Endothelial cell of umbilical vein (primary cell): ENCODE measurements around the gene GSX2. TPM values are rescaled to one million over a fixed set of nuclear protein-coding genes. Genes with fewer than 3 reads are reported as not detected.

ENCODE experiments used
- BruUV-seq: library from RNA; stranded (reverse); fragments of 400-500 nt; replicated peaks from 2 replicates; lab custom pipeline; 2021; lab: Mats Ljungman, UMichigan
- CTCF ChIA-PET: fragments of 300-600, 350-600 bp; sonication (Branson Sonifier 250); formaldehyde crosslinking; loops from one replicate; lab custom pipeline; 2021; ENCODE audit warnings: antibody characterized with exemption, inconsistent platforms; lab: Charles Lee
- POLR2A ChIA-PET: fragments of 300-600, 350-600 bp; sonication (Branson Sonifier 250); formaldehyde crosslinking; loops from one replicate; lab custom pipeline; 2021; ENCODE audit warnings: antibody characterized with exemption, inconsistent platforms; lab: Charles Lee
- DNase-seq: peaks from one replicate; pipeline ENCODE4 v3.0.0-alpha.2; 2011; ENCODE audit warnings: low read depth, low spot score
- FAIRE-seq: peaks from 2 replicates; lab custom pipeline; 2011; peaks lifted over from hg19 to GRCh38; lab: Jason Lieb, UNC
- H2AFZ ChIP-seq: 2 replicates; pipeline ENCODE4 v1.6.0; 2012; ENCODE audit warnings: low read depth, low read length, control low read depth, inconsistent platforms
- H3K27ac ChIP-seq: 2 replicates; pipeline ENCODE4 v1.5.1; 2011; ENCODE audit warnings: low read depth, mild to moderate bottlenecking, control low read depth, low read length, moderate library complexity; ENCODE audit not compliant: insufficient read depth
- H3K27me3 ChIP-seq, 2 experiments: 2 replicates each; pipeline versions ENCODE4 v1.6.0 to v1.6.1; 2011; ENCODE audit warnings: low read length in 2 of 2, mixed read lengths in 1 of 2; ENCODE audit not compliant: control insufficient read depth in 2 of 2, insufficient read depth in 2 of 2
- H3K36me3 ChIP-seq, 2 experiments: 2 replicates in 1 of 2; 3 replicates in 1 of 2; pipeline ENCODE4 v1.5.1; 2011; ENCODE audit warnings: low read length in 2 of 2, mild to moderate bottlenecking in 1 of 2, moderate library complexity in 1 of 2; ENCODE audit not compliant: control insufficient read depth in 2 of 2, insufficient read depth in 2 of 2; ENCODE audit errors: extremely low read depth in 1 of 2
- H3K4me1 ChIP-seq: 3 replicates; pipeline ENCODE4 v1.5.1; 2011; ENCODE audit warnings: mild to moderate bottlenecking, low read length; ENCODE audit not compliant: control insufficient read depth, insufficient read depth; ENCODE audit errors: extremely low read depth
- H3K4me2 ChIP-seq: 2 replicates; pipeline ENCODE4 v1.6.1; 2011; ENCODE audit warnings: low read length, control low read depth, mixed read lengths; ENCODE audit not compliant: insufficient read depth
- H3K4me3 ChIP-seq, 3 experiments: fragments of 200-600 bp in 1 of 3; sonication (generic), shearing (Covaris generic) in 1 of 3; replicated peaks in 1 of 3; 2 replicates each; pipeline ENCODE4 v1.5.1; 2011 to 2016; ENCODE audit warnings: control low read depth in 3 of 3, low read length in 3 of 3, mild to moderate bottlenecking in 2 of 3, inconsistent platforms in 1 of 3, low read depth in 1 of 3, moderate library complexity in 1 of 3; ENCODE audit not compliant: insufficient read depth in 1 of 3
- H3K79me2 ChIP-seq: 2 replicates; pipeline ENCODE4 v1.6.0; 2012; ENCODE audit warnings: low read length, inconsistent platforms; ENCODE audit not compliant: control insufficient read depth, insufficient read depth
- H3K9ac ChIP-seq: replicated peaks from 2 replicates; pipeline ENCODE3; 2011; ENCODE audit warnings: low read length, control low read depth; ENCODE audit not compliant: insufficient read depth; ENCODE audit errors: extremely low read depth
- H3K9me1 ChIP-seq: replicated peaks from 3 replicates; pipeline ENCODE4 v1.6.0; 2011; ENCODE audit warnings: mild to moderate bottlenecking, low read length; ENCODE audit not compliant: control insufficient read depth, insufficient read depth; ENCODE audit errors: extremely low read depth
- H3K9me3 ChIP-seq: replicated peaks from 2 replicates; pipeline ENCODE4 v1.5.1; 2012; ENCODE audit warnings: low read length, inconsistent platforms; ENCODE audit not compliant: control insufficient read depth, insufficient read depth
- H4K20me1 ChIP-seq: replicated peaks from 2 replicates; pipeline ENCODE3; 2011; ENCODE audit warnings: mild to moderate bottlenecking, low read length; ENCODE audit not compliant: control insufficient read depth, insufficient read depth; ENCODE audit errors: extremely low read depth
- CTCF ChIP-seq, 2 donors: IDR thresholded peaks; 1 replicate in 1 of 2; 2 replicates in 1 of 2; pipeline ENCODE4 v1.5.1; 2011; ENCODE audit warnings: low read length in 2 of 2, mild to moderate bottlenecking in 2 of 2, moderate library complexity in 2 of 2, control low read depth in 1 of 2, inconsistent platforms in 1 of 2, low read depth in 1 of 2; ENCODE audit not compliant: insufficient read depth in 1 of 2; ENCODE audit errors: extremely low read depth in 1 of 2
- EZH2 ChIP-seq: IDR thresholded peaks from 2 replicates; pipeline ENCODE4 v1.6.1; 2012; ENCODE audit warnings: borderline replicate concordance, low read depth, mild to moderate bottlenecking, moderate library complexity, low read length, inconsistent platforms; ENCODE audit not compliant: severe bottlenecking
- FOS ChIP-seq: IDR thresholded peaks from 2 replicates; pipeline ENCODE4 v1.6.1; 2011; ENCODE audit warnings: mild to moderate bottlenecking, low read length, moderate library complexity, borderline replicate concordance; ENCODE audit not compliant: insufficient read depth
- GATA2 ChIP-seq: IDR thresholded peaks from 2 replicates; pipeline ENCODE4 v1.7.0; 2011; ENCODE audit warnings: low read depth, mild to moderate bottlenecking, moderate library complexity, mixed read lengths, low read length; ENCODE audit not compliant: insufficient read length, insufficient read depth
- JUN ChIP-seq: IDR thresholded peaks from 2 replicates; pipeline ENCODE4 v1.6.1; 2011; ENCODE audit warnings: borderline replicate concordance, low read depth; ENCODE audit not compliant: insufficient read length, insufficient read depth
- MYC ChIP-seq: IDR thresholded peaks from one replicate; pipeline ENCODE4 v1.6.1; 2011; ENCODE audit warnings: mild to moderate bottlenecking, low read depth, low read length
- POLR2A ChIP-seq: IDR thresholded peaks from 2 replicates; pipeline ENCODE4 v1.6.1; 2012; ENCODE audit warnings: low read depth, mild to moderate bottlenecking, control low read depth, low read length
- POLR2AphosphoS5 ChIP-seq: IDR thresholded peaks from 2 replicates; pipeline ENCODE4 v1.6.1; 2012; ENCODE audit warnings: low read depth, mild to moderate bottlenecking, control low read depth, low read length, moderate library complexity; ENCODE audit not compliant: insufficient read depth
- dilution Hi-C: fragments of 300-500 bp; cut with MboI; formaldehyde crosslinking; loops from one replicate; pipeline ENCODE4 v1.15.0; 2019; ENCODE audit warnings: low sequenced_read_pairs; ENCODE audit not compliant: extremely low pct_ligation_motif_present
- intact Hi-C: fragments of 100-400 bp; cut with micrococcal nuclease; formaldehyde crosslinking; loops from one replicate; pipeline ENCODE4 v1.10.0; 2022
- polyA plus RNA-seq, 4 experiments: library from polyadenylated mRNA; depleted of rRNA in 3 of 4; stranded (reverse) in 3 of 4; unstranded in 1 of 4; fragments of >200 nt; gene quantifications; 2 replicates each; pipeline versions ENCODE4 v1.2.1 to v1.2.3, GENCODE V29; 2011 to 2012; ENCODE audit warnings: missing spikeins in 1 of 4
- total RNA-seq: library from RNA; stranded (reverse); gene quantifications from 2 replicates; pipeline ENCODE4 v1.2.3, GENCODE V29; 2021
- TF ChIP-seq, protein P1 (sequence below): IDR thresholded peaks from 2 replicates; pipeline ENCODE4 v1.6.1; 2011; ENCODE audit not compliant: insufficient read depth, insufficient read length

The GSX2 gene
- total and polyA plus RNA-seq, 2 donors (not counting 3 experiments of a cell fraction or from before 2014, with no cell fraction given) = not detected

- dilution Hi-C loops (no loop called here), intact Hi-C loops (loop anchor here (1.0 kb wide), 2 partner anchors 10 to 16 kb away; no protein-coding TSS in a partner anchor)
- Histone ChIP-seq H3K9me3 (no peaks in the 10 kb centered on the region), H3K79me2 (peaks cover 25% of the 10 kb centered on the region), H3K4me1 (peaks cover 50% of the 10 kb centered on the region), H3K9ac (peak overlapping the region; percentile 71), H3K4me2 (peak overlapping the region; percentile 97), H3K27ac (peak overlapping the region; percentile 96), H3K36me3 (no peaks in the 10 kb centered on the region), H3K27me3 (no peaks in the 10 kb centered on the region), H4K20me1 (no peaks in the 10 kb centered on the region), H3K4me3 (peak overlapping the region in 1 of 3 experiments; percentile 27), H3K9me1 (no peaks in the 10 kb centered on the region), H2AFZ (peak overlapping the region; percentile 56)
- CTCF ChIA-PET = interaction anchor here (0.8 to 2.5 kb wide), 14 partner anchors 10 to 167 kb away, joined by 3 to 8 read pairs (median 3); no protein-coding TSS in a partner anchor
- POLR2A ChIA-PET = interaction anchor here (0.8 to 1.5 kb wide), 2 partner anchors 10 to 15 kb away, joined by 4 to 7 read pairs; no protein-coding TSS in a partner anchor
- TF ChIP-seq CTCF (IDR thresholded peaks at IDR 0.05; ENCODE audit: extremely low read depth in 1 of 2, insufficient read depth in 1 of 2, low read depth in 1 of 2, low read length in 2 of 2) (no peak), POLR2A (no peak), JUN (no peak), GATA2 (peak; percentile 80), FOS (no peak), MYC (no peak), POLR2AphosphoS5 (peak; percentile 46), EZH2 (no peak)
- TF ChIP-seq, protein P1, sequence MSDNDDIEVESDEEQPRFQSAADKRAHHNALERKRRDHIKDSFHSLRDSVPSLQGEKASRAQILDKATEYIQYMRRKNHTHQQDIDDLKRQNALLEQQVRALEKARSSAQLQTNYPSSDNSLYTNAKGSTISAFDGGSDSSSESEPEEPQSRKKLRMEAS = no peak
- peak; percentile 82 for DNase-seq
- no peak for FAIRE-seq
- BruUV-seq = no TSS peak
These were observed 33.2 kb upstream of the GSX2 start for GRCh38 chr4:54066718-54067129.
